ENCODE measurements around the gene HERC6.
"Not testable (repeated sequence)": the region's sequence is repeated elsewhere in the genome, so short reads cannot be mapped to it uniquely, and the experiment has no call there.

The HERC6 gene

DNA sequence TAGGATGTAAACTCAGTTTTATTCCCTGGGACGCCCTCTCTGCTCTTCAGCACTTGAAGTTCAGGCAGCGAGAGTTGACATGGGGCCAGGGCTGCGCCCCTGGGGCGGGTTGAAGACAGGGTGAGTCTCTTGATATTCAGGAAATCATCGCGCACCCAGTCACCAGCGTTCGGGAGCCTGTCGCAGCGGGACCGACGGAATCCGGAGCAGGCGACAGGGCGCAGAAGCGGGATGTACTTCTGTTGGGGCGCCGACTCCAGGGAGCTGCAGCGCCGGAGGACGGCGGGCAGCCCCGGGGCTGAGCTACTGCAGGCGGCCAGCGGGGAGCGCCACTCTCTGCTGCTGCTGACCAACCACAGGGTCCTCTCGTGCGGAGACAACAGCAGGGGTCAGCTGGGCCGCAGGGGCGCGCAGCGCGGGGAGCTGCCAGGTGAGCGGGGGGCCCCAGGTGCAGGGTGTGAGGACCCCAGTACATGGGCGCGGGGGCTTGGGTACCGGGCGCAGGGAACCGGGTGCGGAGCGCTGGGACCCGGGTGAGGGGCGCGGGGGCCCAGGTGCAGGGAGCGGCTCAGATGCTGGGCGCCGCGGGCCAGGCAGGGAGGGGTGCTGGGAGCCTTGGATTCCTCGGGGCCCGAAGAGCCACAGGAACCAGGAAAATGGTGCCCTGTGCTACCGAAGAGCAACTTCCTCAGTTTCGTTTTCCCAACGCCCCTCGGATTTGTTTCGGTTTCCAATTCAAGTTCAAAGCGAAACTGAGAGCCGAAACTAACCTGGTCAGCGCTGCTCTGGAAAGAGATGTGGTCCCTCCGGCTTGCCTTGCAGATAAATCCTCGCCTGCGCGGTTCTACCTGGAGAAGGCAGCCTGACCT, at the start of gene HERC6:
HERC6 (plus strand) TSS at position 162 of the 869 bp plus-strand sequence; CDS start at position 232, 70 bp downstream.
- Histone ChIP-seq H3K4me3 (peak within 1 kb of the TSS; percentile 73 to 100 (median 87)), H3K27ac (peak within 1 kb of the TSS; percentile 83 to 100 (median 95))

DNA sequence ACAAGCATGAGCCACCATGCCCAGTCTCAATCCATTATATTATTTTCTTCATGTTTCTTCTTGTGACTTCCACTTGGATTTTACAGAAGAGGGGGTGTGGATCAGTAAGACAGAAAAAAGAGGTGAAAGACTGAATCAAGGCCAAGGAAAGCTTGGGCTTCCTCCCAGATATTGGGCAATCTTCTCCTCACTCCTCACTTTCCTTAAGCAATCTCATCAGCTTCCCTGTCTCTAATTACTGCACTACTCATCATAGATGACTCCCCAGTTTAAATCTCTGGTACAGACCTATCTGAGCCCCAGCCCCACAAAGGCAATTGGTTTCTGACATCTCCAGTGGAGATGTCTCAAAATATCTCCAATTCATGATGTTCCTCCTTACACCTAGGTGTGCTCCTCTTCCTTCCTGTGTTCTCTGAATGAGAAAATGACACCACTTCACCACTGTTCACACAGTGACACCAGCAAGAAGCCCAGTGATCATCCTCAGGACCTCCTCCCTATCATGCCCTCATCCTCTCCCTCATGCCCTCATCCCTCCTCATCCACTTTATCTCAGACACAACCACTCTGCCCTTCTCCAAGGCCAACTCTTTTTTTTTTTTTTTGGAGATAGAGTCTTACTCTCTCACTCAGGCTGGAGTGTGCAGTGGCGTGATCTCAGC, 44.8 kb upstream of the HERC6 start:
- Histone ChIP-seq H3K27ac (no peak overlapping the region), H3K4me3 (no peak overlapping the region)

DNA sequence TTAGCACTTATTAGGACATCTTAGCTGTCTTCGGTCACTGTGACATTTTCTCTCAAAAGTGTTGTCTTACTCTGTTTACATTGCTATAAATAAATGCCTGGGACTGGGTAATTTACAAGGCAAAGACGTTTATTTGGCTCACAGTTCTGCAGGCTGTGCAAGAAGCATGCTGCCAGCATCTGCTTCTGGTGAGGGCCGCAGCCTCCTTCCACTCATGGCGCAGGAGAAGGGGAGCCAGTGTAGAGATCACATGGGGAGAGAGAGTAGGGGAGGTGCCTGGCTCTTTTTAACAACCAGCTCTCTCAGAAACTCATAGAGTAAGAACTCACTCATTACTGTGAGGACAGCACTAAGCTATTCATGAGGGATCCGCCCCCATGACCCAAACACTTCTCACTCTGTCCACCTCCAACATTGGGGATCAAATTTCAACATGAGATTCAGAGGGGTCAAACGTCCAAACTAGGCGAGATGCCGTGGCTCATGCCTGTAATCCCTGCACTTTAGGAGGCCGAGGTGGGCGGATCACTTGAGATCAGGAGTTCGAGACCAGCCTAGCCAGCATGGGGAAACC, 43.5 kb upstream of the HERC6 start:
- no peak overlapping the region for H3K27ac ChIP-seq
- no peak overlapping the region for H3K4me3 ChIP-seq

DNA sequence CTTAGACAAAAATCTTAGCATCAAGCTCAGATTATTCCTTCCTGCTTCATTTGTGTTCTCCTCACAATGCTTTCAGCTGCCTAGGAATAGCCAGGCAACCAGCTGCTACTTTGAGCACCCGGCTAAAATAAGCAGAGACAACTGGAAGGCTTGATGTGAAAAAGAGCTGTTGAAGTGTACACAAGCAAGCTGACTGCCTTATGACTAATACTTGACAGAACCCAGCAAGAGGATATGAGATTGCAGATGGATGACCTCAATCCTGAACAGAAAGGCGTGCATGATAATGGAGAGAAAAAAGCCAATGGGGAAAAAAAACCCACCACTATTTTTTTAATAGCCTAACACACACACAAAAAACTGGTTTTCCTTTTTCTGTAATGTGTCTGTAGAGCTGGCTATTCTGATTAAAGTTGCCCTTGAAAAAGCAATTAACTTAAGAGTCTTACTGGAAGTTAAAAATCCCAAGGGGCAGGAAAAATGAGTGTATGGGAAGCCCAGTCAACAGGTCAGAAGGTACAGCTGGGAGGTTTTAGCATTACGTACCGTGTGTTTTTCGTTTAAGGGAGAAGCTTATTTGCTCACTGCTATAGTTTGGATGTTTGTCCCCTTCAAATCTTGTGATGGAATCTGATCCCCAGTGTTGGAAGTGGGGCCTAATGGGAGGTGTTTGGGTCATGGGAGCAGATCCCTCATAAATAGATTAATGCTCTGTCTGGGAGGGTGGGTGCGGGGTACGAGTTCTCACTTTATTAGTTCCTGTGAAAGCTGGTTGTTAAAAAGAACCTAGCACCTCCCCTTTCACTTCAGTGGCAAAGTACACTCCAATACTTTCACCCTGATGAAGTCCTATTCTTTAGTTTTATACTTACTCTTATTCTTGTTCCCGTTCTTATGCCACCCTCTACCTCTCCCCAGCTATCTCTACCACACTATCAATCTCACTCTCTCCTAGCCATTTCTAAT, 37.1 kb upstream of the HERC6 start:
- Histone ChIP-seq H3K4me3 (no peak overlapping the region), H3K27ac (no peak overlapping the region)

DNA sequence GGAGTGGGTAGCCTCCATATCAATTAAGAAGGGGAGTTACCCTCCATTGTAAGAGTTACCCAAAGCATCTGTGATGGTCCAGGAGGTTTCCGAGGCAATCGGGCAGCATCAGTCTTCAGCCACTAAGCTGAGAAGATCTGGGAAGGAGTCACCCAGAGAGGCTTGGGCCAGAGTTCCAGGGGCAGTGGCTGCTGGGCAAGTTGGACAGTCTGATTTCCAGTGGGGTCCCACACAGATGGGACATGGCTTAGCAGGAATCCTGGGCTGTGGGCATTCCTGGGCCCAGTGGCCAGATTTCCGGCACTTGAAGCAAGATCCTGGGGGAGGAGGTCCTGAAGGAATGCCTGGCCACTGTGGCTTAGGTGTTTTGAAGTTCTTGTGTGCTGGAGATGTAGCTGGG, 31.8 kb upstream of the HERC6 start:
- not testable (repeated sequence) for H3K27ac ChIP-seq, H3K4me3 ChIP-seq

DNA sequence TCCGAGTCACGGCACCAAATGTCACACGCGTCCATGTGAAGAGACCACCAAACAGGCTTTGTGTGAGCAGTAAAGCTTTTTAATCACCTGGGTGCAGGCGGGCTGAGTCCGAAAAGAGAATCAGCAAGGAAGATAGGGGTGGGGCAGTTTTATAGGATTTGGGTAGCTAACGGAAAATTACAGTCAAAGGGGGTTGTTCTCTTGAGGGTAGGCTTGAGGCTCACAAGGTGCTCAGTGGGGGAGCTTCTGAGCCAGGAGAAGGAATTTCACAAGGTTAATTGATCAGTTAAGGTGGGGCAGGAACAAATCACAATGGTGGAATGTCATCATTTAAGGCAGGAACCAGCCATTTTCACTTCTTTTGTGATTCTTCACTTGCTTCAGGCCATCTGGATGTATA, 29.9 kb upstream of the HERC6 start:
- not testable (repeated sequence) for H3K4me3 ChIP-seq, H3K27ac ChIP-seq

DNA sequence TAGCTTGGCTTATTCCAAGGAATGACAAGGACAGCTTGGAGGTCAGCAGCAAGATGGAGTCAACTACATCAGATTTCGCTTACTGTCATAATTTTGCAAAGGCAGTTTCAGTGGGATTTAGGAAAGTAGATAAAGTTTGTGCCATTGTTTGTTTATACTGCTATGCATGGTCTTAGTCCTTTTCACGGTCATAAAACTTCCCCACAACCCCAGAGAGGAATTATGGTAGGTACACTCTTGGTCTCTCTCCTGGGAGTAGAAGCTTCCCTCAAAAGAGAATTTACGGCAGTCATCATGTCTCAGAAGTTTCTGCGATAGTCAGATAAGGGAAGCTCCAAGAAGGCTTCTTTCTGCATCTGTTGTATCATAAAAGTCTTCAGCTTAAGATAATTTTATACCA, 27.9 kb upstream of the HERC6 start:
- H3K27ac ChIP-seq, result no peak overlapping the region
- H3K4me3 ChIP-seq, result no peak overlapping the region

DNA sequence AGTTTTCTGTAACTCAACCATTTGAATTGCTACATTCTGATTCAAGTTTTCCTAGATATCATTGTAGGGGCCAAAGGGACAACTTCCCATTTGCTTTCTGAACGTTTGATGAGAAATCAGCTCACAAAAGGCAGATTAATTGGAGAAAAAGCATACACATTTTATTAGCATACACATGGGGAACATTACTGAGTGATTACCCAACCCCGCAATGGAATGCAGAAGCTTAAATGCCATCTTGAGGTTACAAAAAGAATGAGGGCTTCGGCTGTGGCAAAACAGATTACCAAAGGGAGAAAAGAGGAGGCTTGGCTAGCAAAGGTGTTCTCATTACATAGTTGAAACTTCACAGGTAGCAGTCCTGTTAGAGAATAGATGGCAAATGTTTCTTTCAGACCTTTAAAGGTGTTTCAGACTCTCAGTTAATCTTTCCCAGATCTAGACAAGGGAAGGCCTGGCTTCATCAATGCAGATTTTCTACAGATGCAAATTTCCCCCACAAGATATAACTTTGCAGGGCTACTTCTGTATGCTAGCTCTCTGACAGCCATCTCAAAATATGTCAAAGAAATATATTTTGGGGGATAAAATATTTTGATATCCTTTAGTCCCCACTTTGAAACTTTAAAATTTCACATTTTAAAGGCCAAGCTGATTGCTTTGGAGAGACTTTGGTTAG, 26.5 kb upstream of the HERC6 start:
- H3K4me3 ChIP-seq, result no peak overlapping the region
- H3K27ac ChIP-seq, result no peak overlapping the region

DNA sequence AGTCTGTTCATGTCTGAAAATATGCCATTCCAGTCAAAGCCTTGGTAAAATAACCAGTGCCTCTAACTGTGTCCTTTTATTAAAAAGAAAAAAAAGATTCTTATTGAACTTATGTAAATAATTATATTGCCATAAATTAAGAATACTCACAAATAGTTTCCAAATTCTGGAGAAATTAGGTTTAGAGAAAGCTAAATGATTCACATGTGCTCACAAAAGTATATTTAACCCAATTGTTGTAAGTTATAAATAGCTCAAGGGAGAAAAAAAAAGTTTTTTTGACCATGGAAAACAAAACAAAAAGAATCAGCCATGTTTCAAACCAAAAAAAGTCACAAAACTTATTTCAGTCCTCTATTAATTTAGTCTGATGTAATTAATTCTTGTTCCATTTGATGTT, 25.3 kb upstream of the HERC6 start:
- no peak overlapping the region for H3K27ac ChIP-seq
- H3K4me3 ChIP-seq, result no peak overlapping the region

DNA sequence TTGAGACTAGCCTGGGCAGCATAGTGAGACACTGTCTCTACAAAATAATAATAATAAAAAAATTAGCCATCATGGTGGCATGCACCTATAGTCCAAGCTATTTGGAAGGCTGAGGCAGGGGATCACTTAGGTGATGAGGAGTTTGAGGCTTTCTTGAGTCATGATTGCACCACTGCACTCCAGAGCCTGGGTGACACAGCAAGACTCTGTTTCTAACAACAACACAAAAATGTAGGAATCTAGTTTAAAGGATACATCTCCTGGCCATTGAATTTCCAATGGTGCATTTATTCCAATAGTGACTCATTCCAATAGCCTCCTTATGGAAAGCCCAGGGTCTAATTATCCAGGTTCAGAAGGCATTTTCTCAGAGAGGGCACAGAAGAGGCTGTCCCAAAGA, 21.9 kb upstream of the HERC6 start:
- H3K4me3 ChIP-seq, result no peak overlapping the region

DNA sequence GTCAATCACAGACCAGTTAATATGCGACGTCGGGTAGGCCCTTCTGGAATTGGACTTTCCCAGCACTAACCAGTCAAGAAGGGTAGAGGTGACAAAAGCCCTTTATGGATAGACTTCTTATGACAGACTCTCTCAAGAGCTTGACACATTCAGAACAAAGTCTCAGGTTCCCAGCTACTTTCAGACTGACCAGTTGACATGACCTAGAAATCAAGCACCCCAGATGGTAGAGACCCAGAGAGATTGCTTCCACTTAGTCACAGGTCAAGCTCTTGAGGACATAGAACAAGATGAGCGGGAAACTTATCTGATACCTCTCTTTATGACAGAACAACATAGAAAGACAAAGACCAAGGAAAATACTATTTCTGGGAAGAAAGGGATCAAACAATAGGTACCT, 21.4 kb upstream of the HERC6 start:
- Histone ChIP-seq H3K4me3 (no peak overlapping the region), H3K27ac (no peak overlapping the region)

More for the DNA sequence above, 21.9 kb upstream of the HERC6 start:
- H3K27ac ChIP-seq, result no peak overlapping the region

DNA sequence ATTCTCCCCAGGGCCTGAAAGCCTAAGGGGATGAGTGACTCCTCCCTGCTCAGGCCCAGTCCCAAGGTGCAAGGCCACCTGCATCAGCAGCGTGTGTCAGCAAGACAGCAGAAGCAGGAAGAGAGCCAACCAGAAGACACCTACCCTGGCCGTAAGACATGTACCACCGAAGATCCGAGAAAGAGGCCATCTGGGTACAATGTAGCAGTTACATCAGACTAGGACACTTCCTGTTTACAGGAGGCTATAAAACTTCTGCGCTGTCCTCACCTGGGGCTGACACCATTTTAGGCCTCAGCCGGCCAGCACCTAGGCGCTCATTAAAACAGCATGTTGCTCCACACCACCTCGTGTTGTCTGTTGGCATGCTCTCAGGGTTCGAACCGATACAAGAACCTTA, 19.1 kb upstream of the HERC6 start:
- Histone ChIP-seq H3K4me3 (no peak overlapping the region), H3K27ac (no peak overlapping the region)

DNA sequence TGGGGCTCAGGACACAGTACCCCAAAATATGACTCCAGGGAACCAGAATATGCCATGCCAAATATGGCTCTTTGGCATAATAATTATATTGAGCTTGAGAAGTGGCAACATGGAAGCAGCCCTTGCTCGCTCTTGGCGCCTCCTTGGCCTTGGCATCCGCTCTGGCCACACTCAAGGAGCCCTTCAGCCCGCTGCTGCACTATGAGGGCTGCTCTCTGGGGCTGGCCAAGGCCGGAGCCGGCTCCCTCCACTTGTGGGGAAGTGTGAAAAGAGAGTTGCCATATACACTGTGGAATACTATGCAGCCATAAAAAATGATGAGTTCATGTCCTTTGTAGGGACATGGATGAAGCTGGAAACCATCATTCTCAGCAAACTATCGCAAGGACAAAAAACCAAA, 18.4 kb upstream of the HERC6 start:
- Histone ChIP-seq H3K4me3 (no peak overlapping the region), H3K27ac (no peak overlapping the region)

DNA sequence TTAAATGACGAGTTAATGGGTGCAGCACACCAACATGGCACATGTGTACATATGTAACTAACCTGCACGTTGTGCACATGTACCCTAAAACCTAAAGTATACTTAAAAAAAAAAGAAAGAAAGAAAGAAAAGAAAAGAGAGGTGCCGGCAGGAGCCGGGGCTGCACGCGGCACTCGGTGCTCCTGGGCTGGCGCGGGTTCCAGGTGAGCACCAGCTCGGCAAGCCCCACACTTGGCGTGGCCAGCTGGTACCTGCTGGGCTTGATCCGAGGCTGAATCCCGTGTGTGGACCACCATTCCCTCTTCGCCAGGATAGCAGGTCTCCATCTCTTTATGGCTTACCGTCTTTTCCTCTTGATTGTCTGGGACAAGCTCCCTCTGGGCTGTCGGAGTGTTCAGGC, 17.9 kb upstream of the HERC6 start:
- H3K27ac ChIP-seq, result no peak overlapping the region
- no peak overlapping the region for H3K4me3 ChIP-seq

DNA sequence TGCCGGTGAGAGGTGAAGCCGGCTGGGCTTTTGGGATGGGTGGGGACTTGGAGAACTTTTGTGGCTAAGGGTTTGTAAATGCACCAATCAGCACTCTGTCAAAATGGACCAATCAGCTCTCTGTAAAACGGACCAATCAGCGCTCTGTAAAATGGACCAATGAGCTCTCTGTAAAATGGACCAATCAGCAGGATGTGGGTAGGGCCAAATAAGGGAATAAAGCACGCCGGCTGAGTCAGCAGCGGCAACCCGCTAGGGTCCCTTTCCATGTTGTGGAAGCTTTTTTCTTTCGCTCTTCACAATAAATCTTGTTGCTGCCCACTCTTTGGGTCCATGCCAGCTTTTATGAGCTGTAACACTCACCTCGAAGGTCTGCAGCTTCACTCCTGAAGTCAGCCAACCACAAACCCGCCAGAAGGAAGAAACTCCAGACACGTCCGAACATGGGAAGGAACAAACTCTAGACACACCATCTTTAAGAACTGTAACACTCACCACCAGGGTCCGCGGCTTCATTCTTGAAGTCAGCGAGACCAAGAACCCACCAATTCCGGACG, 17.4 kb upstream of the HERC6 start:
- not testable (repeated sequence) for H3K4me3 ChIP-seq, H3K27ac ChIP-seq

DNA sequence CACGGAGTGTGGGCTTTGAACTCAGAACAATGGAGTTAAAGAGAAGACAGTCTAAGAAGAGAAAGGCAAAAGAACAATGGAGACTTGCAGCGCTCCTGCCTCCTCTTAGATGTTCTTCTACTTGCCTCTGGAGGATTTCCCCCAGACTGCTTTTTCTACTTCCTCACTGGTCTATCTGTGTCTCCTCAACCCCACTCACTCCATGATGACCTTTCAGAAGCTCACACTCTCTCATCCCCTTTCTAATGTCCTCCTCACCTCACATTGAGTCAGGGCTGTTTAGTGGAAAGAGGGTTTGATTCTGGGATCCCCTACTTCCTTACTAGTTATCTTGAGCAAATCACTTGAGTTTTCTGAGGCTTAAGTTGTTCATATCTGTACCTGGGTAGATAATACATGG, 12.2 kb upstream of the HERC6 start:
- no peak overlapping the region for H3K27ac ChIP-seq

DNA sequence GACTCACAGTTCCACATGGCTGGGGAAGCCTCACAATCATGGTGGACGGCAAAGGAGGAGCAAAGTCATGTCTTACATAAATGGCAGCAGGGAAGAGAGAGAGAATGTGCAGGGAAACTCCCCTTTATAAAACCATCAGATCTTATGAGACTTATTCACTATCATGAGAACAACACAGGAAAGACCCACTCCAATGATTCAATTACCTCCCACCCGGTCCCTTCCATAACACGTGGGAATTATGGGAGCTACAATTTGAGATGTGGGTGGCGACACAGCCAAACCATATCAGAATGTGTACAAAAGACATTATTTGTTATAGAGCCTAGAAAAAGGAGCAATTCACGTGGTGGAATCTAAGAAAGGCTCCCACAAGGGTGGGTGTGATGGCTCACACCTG, 10.8 kb upstream of the HERC6 start:
- Histone ChIP-seq H3K27ac (no peak overlapping the region), H3K4me3 (no peak overlapping the region)

More for the DNA sequence above, 12.2 kb upstream of the HERC6 start:
- no peak overlapping the region for H3K4me3 ChIP-seq

DNA sequence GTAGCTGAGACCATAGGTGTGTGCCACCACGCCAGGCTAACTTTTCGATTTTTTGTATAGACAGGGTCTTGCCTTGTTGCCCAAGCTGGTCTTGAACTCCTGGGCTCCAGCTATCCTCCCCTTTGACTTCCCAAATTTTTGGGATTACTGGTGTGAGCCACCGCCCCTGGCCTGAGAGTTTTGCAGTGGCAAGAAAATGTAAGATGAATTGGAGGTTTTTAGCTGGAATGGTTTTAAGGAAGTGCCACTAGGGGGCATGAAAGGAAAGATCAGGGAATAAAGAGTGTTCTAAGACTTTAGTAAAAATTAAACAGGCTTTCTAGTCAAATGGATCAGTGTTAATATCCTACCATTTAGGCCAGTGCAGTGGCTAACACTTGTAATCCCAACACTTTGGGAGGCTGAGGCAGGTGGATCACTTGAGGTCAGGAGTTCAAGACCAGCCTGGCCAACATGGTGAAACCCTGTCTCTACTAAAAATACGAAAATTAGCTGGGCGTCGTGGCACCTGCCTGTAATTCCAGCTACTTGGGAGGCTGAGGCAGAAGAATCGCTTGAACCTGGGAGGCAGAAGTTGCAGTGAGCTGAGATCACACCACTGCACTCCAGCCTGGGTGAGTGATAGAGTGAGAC, 9.4 kb upstream of the HERC6 start:
- not testable (repeated sequence) for H3K4me3 ChIP-seq

More for the DNA sequence above, 9.4 kb upstream of the HERC6 start:
- not testable (repeated sequence) for H3K27ac ChIP-seq

All from skin epidermis (tissue), 12 donors.